Skeletal muscle cell (primary cell): ENCODE results near the gene ETNPPL.

Experiments used
- DNase-seq: peaks from one replicate; pipeline ENCODE4 v3.0.0-alpha.2; 2010; ENCODE audit warnings: low read depth
- H3K4me3 ChIP-seq: 2 replicates; pipeline ENCODE4 v1.5.1; 2011; ENCODE audit warnings: low read depth, mild to moderate bottlenecking, control low read depth, low read length, moderate library complexity

The ETNPPL gene

DNA sequence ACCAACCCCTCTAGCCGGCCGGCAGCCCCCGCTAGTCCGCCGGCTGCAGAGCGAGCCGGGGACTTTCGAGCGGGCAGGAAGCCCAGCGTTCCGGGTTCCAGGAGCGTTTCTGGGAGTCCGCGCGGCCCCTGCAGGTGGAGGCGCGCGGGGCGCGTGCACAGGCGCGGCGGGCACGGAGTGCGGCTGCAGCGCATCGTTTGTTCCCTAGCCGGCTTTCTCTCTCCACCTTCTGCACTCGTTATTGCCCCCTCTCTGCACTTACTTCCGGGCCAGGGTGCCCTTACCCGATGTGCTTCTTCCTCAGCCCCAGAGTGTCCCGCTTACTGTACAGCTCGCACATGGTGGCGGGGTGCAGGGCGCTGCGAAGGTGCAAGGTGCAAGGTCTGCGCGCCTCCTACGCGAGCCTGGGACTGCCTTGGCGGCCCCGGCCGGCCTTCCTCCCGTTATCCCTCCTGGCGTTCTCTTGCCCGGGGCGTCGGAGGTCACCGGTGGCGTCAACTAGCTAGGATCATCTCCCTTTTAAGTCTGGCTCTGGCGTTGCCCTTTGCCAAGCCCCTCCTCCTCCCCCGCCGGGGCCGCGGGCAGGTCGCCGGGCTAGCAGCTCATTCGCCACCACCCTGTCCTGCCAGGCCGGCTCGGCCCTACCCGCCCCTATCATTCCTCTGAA is at the start of gene ETNPPL:
Gene ETNPPL (minus strand): TSS at position 495 of the 667 bp plus-strand sequence. CDS start 155 bp downstream, at position 340.
- no peak for DNase-seq
- H3K4me3 ChIP-seq, result peak within 1 kb of the TSS; percentile 52

DNA sequence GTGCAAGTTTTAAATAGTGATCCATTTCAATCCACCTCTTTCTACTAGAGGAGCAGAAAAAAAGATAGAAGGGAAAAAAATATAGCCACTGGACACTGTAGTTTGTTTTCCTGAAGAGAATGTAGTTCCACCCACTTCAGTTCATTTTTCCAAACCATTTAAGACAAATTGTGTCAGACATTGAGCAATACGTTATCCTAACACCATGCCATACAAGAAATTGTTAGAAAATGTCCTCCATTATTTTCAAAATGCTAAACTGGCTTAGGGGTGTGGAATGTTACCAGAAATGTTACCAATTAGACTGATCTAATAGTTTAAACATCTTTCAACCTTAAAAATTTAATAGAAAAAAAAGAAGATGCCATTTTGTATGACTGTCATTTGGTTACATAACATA is 48.6 kb upstream of the ETNPPL start:
- no peak overlapping the region for H3K4me3 ChIP-seq
- DNase-seq, result no peak

DNA sequence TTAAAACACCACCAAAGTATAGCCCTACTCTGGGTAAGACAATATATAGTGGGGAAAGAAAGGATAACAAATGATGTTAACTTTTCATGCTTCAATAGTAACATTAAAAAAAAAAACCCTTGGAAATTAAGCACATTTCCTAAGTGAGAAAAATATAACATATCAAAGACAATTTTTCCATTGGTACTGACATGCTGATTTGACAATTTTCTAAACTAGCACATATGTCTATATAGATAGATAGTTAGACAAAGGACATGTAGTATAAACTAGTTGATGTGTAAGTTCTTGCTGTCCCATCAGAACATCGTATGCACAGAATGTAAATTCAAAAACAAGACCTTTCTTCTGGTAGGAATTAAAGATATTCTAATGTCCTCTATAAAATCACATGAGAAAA is 47.2 kb upstream of the ETNPPL start:
- DNase-seq, result no peak
- H3K4me3 ChIP-seq, result no peak overlapping the region

DNA sequence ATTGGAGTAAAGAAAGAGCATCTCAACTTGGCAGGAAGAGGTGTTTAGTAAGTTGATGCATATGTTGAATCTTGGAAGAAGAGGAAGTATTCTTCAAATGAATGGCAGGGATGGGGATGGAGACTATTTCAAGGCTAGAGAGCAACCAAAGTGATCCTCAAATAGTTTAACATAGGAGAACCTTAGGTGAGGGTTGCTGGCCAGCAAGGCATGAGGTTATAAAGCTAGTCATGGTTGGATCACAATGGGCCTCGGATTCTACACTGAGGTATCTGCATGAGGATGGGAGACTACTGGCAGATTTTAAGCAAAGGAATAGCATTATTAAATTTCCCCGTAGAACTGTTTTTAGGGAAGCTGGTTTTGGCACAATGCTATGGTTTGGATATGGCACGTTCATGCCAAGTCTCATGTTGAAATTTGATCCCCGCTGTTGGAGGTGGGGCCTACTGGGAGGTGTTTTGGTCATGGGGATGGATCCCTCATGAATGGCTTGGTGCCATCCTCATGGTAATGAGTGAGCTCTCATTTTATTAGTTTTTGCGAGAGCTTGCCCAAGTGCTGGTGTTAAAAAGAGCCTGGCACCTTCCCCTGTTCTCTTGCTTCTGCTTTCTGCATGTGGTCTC is 41.9 kb upstream of the ETNPPL start:
- DNase-seq, result no peak
- H3K4me3 ChIP-seq, result no peak overlapping the region

DNA sequence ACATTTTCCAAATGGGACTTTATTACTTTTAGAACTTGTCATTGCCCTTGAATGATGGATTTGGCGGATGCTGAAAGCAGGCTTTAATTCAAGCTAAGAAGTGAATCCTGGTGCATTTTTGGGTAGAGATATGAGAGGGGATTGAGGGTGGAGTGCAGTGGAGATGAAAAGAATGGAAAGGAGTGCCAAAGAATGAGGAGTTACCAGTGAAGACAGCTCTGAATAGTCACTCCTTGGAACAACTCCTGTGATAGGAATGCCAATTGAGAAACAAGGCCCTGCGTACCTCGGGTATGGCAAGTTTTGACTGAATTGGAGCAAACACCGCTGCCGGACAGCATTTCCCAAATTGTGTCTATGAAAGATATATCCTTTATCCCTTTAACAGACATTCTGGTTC is 36.5 kb upstream of the ETNPPL start:
- DNase-seq, result no peak
- no peak overlapping the region for H3K4me3 ChIP-seq

DNA sequence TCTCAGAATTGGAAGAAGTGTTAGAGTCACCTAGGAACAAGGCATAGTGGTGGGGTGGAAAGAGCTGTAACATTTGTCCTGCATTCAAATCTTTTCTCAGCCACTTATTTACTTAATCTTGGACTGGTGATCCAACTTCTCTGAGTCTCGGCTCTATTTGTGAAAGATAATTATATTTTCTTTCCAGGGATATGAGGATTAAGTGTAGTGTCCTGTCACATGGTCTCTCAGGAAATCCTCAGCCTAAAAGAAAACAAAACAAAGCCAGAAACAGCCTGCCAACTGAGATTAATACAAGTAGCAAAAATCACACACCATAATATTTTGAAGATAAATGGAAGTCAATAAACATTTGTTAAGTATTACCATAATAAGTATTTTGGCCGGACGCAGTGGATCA is 33.3 kb upstream of the ETNPPL start:
- no peak for DNase-seq
- H3K4me3 ChIP-seq, result no peak overlapping the region

DNA sequence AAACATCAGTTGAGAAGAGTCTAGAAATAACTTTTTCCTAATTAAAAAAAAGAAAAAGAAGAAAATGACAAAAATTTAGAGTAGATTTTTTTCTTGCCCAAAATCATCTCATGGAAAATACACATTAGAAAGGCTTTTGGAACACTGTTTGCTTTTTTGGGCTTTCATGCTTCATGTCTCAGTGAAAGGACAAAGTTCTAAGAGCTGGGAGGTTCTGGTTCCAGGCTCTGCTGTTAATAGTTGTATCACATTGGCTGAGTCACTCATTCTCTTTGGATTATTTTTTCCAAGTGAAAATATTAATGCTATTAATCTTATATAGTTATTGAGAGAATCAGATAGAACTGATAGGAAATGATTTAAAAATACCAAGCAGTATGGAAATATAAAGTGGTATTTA is 32.9 kb upstream of the ETNPPL start:
- no peak overlapping the region for H3K4me3 ChIP-seq
- DNase-seq, result no peak

DNA sequence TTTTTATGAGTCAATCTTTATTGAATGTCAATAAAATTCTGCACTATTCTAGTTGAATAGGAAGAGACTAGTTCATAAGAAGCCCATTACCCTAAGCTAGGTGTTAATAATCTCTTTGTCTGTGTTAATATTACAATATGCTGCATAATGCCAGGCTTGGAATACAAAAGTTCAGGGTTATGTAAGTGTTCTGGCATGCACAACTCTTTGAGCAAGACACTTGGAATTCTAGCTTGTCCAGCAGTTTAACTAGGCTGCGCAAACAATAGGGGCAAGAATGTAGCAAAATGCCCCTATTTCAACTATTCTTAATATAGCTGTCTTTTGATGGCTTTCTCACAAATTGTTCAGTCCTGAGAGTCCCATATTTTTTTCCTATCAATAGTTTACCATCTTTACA is 31.3 kb upstream of the ETNPPL start:
- no peak for DNase-seq
- no peak overlapping the region for H3K4me3 ChIP-seq

DNA sequence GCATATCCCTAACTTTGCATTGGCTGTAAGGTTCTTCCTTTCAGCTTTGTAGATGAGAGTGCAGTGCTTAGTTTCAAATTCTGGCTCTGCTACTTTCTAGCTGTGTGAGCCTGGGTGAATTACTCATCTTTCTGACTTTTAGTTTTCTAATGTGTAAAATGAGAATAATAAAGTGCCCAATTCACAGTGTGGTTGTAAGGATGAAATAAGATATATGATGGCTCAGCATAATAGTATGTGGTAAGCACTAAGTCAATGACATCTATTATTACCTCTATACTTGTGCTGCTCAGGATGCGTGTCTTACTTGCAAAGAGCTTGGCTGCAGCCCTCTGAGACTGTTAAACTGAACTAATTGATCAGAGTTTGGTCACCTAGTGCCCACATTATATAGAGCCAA is 30.6 kb upstream of the ETNPPL start:
- no peak overlapping the region for H3K4me3 ChIP-seq

DNA sequence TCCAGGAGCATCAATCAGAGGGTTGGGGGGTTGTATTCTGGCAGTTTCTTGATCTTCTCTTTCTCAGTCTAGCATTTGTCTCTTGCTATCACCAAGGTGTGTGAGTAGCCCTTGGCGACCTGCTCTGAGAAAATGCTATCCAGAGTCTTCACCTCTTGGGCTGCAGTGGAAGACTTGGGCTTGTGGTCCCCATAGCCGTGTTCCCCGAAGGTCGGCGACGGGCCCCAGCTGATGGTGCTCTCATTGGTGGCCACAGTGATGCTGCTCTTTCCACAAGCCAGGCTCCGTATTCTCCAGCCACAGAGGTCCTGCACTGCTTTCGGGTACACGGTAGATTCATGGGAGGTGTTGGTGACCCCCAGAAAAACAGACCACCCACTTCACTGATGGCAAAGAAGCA is 25.9 kb upstream of the ETNPPL start:
- H3K4me3 ChIP-seq, result no peak overlapping the region
- no peak for DNase-seq

More for the DNA sequence above, 30.6 kb upstream of the ETNPPL start:
- DNase-seq, result no peak

DNA sequence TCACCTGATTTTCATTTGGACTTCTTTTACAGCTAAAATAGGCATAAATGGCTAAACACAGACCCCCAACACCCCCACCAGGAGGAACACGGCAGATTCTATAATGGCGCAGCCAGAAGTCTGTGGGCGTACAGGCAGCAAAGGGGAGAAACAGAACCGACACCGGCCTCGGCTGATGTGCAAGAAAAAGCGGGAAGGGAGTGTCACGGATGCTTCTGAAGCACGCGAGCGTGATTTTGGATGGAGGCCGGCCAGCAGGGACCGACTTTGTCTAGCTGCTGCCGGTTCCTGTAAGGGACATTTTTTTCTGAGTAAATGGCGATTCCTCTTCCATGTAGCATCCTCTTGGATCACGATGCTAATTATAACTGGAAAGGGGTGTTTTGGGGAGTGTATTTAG is 24.9 kb upstream of the ETNPPL start:
- no peak for DNase-seq
- H3K4me3 ChIP-seq, result no peak overlapping the region

DNA sequence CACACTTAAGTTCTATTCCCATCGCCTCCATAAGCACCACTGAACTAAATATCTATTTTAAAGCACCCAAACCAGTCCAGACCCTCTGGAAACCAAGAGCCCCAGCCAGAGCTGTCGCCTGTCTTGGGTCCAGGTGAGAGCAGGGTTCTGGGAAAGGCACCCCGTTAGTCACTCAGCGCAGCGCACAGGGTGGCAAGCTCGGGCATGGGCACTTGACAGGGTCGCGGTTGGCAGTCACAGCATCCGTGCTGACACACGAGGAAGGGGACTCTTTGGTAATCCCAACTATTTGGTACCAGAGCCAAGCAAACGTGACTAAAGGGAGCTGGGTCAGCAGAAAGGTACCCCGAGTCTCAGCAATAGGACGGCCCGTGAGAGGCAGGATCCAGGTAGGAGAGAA is 24.3 kb upstream of the ETNPPL start:
- no peak overlapping the region for H3K4me3 ChIP-seq
- no peak for DNase-seq

DNA sequence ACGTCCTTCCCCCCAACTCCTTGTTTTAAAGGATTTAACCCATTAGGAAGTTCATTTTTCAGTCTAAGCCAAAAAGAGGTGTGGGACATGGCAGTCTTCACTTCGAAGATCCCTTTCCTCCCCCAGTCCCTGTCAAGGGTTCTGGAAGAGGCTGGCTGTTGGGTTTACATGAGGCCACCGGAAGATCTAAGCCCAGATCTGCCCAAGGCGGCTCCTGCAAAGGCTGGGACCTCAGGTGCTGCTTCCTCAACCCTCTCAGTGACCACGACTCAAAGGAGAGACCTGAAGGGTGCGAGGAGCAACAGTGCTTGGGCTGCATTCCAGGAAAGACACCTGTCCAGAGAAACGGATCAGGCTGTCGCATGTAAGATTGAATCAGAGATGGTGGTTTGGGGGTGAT is 23.5 kb upstream of the ETNPPL start:
- H3K4me3 ChIP-seq, result no peak overlapping the region
- DNase-seq, result no peak

DNA sequence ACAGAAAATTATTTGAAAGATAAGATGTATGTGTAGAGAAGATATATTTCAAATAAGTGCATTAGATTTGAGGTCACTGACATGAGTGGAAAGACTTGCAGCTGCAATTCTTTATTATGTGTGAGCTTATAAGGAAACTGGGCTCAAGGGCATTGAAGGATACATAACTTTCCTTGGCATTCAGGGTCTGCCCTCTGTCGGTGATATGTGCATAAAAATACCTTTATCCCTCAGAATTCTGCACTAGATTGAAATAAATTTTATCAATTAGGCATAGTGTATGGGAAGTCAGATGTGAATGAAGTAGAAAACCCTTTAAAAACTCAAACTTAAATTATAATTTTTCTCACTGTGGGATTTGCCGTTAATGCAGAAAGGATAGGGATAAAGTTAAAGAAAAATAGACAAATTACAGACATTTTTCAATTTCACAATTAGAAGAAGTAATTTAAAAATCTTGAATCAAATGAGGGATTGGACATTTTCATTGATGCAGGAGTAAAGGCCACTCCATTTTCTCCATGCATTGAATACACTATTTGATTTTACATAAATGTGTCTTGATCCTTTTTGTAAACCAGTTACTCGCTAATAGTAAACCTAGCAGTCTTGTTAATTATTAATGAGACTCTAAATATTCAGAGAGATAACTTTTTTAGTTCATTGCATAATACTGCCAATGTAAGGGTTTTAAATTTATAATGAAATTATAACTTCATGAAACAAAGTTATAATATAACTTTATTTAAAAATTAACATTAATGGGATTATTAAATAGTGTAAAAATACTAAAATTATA is 21.0 kb upstream of the ETNPPL start:
- DNase-seq, result no peak
- H3K4me3 ChIP-seq, result no peak overlapping the region

DNA sequence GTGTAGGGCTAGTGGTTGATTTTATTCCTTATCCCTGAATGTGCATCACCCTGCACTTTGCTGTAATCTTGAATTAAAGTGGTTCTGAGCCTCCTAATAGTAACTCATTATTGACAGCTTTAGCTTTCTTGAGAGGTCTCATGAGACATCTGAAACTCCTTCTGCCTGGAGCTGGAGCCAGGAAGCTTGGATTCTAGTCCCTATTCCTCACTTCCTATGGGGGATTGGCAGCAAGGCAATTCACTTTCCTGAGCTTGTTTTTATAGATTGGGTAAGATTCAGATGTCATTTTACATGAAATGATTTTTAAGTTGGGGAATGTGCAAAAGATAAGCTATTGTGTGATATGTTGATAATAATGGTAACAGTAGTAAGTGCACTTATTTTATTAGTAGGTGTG is 17.1 kb upstream of the ETNPPL start:
- H3K4me3 ChIP-seq, result no peak overlapping the region
- DNase-seq, result no peak

DNA sequence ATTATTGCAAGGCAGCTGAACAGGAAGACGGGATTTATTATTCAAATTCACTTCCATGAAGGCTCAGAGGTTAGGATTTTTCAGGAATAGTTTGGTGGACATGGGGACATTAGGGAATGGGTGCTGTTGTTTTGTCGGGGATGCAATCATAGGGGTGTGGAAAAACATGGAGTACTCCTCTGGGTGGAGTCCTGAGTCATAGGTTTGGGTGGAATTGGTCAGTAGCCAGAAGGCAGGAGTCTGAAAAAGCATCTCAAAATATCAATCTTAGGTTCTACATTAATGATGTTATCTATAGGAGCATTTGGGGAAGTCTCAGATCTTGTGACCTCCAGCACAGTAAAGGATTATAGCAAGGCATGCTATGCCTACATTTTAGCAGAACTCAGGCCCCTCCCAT is 14.5 kb upstream of the ETNPPL start:
- H3K4me3 ChIP-seq, result no peak overlapping the region
- DNase-seq, result no peak

DNA sequence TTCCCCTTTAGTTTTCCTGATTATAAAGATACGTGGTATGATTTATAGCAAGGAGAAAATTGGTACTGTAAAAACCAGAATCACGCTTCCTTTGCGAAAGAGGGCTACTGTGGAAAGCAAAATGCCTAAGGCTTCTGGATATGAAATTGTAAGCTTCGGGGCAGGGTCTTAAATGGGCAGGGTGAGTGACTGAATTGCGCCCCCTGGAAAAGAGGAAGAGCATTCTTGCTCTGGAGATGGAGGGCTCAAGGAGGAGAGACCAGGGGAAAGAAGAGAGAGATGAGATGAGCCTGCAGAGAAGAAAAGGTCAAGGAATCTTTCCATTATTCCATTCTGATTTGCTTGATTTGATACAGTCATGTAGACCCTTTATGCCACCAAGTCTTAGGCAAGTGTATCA is 13.1 kb upstream of the ETNPPL start:
- no peak for DNase-seq
- H3K4me3 ChIP-seq, result no peak overlapping the region

DNA sequence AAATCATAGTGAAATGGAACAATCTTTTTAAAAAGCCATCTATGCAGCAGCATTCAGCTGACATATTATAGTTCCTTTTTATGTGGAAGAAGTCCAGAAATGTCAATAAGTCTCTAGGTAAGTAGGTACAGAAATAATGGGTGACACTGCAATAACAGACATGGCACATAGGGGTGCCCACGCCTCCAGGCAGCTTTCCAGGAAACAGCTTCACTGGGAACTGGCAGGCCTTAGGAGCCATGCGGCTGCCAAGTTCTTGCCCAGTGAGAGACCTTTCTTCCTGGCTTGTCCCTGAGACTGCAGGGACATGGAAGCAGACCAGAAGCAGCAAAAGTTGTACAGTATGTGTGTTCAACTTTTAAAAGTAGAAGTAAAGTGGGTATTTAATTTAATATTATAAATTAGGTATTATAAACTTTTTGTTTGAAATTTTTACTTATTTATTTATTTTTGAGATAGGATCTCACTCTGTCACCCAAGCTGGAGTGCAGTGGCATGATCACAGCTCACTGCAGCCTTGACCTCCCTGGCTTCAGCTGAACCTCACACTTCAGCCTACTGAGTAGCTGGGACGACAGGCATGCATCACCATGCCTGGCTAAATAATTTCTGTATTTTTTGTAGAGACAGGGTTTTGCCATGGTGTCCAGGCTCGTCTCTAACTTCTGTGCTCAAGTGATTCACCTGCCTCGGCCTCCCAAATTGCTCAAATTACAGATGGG is 12.1 kb upstream of the ETNPPL start:
- H3K4me3 ChIP-seq, result no peak overlapping the region
- no peak for DNase-seq

DNA sequence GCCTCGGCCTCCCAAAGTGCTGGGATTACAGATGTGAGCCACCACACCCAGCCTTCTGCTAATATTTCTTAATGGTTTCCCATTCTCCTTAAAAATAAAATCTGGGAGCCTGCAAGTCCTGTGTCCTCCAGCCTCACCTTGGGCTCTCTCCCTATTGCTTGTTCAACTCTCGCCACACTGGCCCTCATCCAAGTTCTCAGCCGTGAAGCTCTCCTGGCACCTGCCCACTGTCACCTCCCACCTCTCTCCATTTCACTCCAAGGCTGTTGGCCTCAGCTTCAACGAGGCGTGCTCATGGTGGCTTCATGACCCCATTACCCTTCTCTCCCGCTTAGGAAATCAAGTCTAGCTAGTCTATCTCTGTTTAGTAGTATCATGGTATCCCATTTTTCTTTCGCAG is 9.5 kb upstream of the ETNPPL start:
- no peak for DNase-seq
- H3K4me3 ChIP-seq, result no peak overlapping the region

DNA sequence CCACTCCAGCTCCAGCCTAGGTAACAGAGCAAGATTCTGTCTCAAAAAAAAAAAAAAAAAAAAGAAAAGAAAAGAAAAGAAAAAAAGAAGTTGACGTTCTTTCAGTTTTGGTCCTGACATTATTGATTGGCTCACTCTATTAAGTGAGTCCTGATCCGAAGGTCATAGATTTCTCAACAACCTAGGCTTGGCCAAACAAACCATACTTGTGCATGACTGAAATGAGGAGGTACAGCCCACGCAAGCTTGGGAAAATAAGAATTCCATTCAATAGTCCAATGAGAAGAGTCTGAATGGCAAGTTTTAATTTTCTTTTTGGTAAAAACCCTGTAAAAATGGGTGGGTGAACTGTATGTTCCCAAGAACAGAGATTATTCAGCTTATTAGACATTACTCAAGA is 3.2 kb upstream of the ETNPPL start:
- H3K4me3 ChIP-seq, result no peak overlapping the region
- no peak for DNase-seq
